ENCODE measurements around the gene H2BK1. TPM values are rescaled to one million over a fixed set of nuclear protein-coding genes. Genes with fewer than 3 reads are reported as not detected.

The H2BK1 gene
- total and polyA plus RNA-seq, 2 donors (not counting 1 experiment from before 2014, with no cell fraction given) = not detected

GRCh38 chr7:151188252-151188542 lies 22.1 kb downstream of the H2BK1 start:
- Histone ChIP-seq H3K9me3 (ENCODE audit: control insufficient read depth, insufficient read depth, low read depth, low read length) (no peaks in the 10 kb centered on the region), H3K79me2 (ENCODE audit: control insufficient read depth, insufficient read depth, low read length) (no peaks in the 10 kb centered on the region), H3K4me1 (ENCODE audit: control insufficient read depth, extremely low read depth, insufficient read depth, low read length) (no peaks in the 10 kb centered on the region), H3K27ac (ENCODE audit: insufficient read depth, low read length) (no peak overlapping the region), H3K36me3 (ENCODE audit: control insufficient read depth, insufficient read depth, low read length) (no peaks in the 10 kb centered on the region), H3K9ac (ENCODE audit: insufficient read depth, low read length) (no peak overlapping the region), H3K4me3 (replicated peaks in 1 of 4; ENCODE audit: control extremely low read depth in 1 of 4, insufficient read depth in 1 of 4, low read depth in 3 of 4, low read length in 4 of 4) (no peak overlapping the region), H3K4me2 (ENCODE audit: extremely low read depth, insufficient read depth, low read length) (no peak overlapping the region), H2AFZ (ENCODE audit: low read length) (no peak overlapping the region), H4K20me1 (ENCODE audit: control insufficient read depth, extremely low read depth, insufficient read depth, low read length) (no peaks in the 10 kb centered on the region), H3K27me3 (ENCODE audit: control insufficient read depth, insufficient read depth, low read length) (peaks cover 27% of the 10 kb centered on the region)
- DNase-seq (ENCODE audit: low read depth in 2 of 2) = no peak
- no peak for TF ChIP-seq EZH2 (IDR thresholded peaks at IDR 0.05; ENCODE audit: low read length, missing control alignments)
- no peak for TF ChIP-seq CTCF (conservative IDR thresholded peaks at IDR 0.05 in 1 of 2, IDR thresholded peaks at IDR 0.05 in 1 of 2; ENCODE audit: low read depth in 1 of 2, low read length in 2 of 2)

GRCh38 chr7:151187409-151188251 lies 22.7 kb downstream of the H2BK1 start:
- no peaks in the 10 kb centered on the region for H3K4me1 ChIP-seq (ENCODE audit: control insufficient read depth, extremely low read depth, insufficient read depth, low read length)

More at GRCh38 chr7:151187409-151188251, 22.7 kb downstream of the H2BK1 start:
- Histone ChIP-seq H3K9me3 (ENCODE audit: control insufficient read depth, insufficient read depth, low read depth, low read length) (no peaks in the 10 kb centered on the region), H3K27ac (ENCODE audit: insufficient read depth, low read length) (no peak overlapping the region), H3K79me2 (ENCODE audit: control insufficient read depth, insufficient read depth, low read length) (no peaks in the 10 kb centered on the region), H2AFZ (ENCODE audit: low read length) (no peak overlapping the region), H3K4me2 (ENCODE audit: extremely low read depth, insufficient read depth, low read length) (no peak overlapping the region), H3K27me3 (ENCODE audit: control insufficient read depth, insufficient read depth, low read length) (peaks cover 27% of the 10 kb centered on the region), H3K4me3 (replicated peaks in 1 of 4; ENCODE audit: control extremely low read depth in 1 of 4, insufficient read depth in 1 of 4, low read depth in 3 of 4, low read length in 4 of 4) (no peak overlapping the region), H3K36me3 (ENCODE audit: control insufficient read depth, insufficient read depth, low read length) (no peaks in the 10 kb centered on the region), H4K20me1 (ENCODE audit: control insufficient read depth, extremely low read depth, insufficient read depth, low read length) (no peaks in the 10 kb centered on the region), H3K9ac (ENCODE audit: insufficient read depth, low read length) (no peak overlapping the region)
- TF ChIP-seq CTCF (conservative IDR thresholded peaks at IDR 0.05 in 1 of 2, IDR thresholded peaks at IDR 0.05 in 1 of 2; ENCODE audit: low read depth in 1 of 2, low read length in 2 of 2) (no peak), EZH2 (IDR thresholded peaks at IDR 0.05; ENCODE audit: low read length, missing control alignments) (no peak)
- DNase-seq (ENCODE audit: low read depth in 2 of 2) = no peak

Data from fibroblast of lung (primary cell).